ENCODE results near the gene NOS2.
"Not testable (repeated sequence)": the region's sequence is repeated elsewhere in the genome, so short reads cannot be mapped to it uniquely, and the experiment has no call there.

- TF ChIP-seq CTCF (conservative IDR thresholded peaks at IDR 0.05); ZFX (IDR thresholded peaks at IDR 0.05): not testable (repeated sequence)
Measured at GRCh38 chr17:27732746-27733145, 67.6 kb downstream of the NOS2 start.

All from C4-2B (cell line).